Osteocyte (in vitro differentiated cells): ENCODE data around the gene FITM1. TPM values are rescaled to one million over a fixed set of nuclear protein-coding genes. Genes with fewer than 3 reads are reported as not detected.
A peak's percentile ranks its signal among the peaks of the same experiment; 100 is the strongest.

Experiments used
- DNase-seq: peaks from one replicate; pipeline ENCODE4 v3.0.0; 2021; ENCODE audit warnings: mixed read lengths; ENCODE audit not compliant: unreplicated experiment; ENCODE audit errors: extremely low spot score
- H3K27ac Mint-ChIP-seq: one replicate; pipeline ENCODE4 v1.8.0; 2021; ENCODE audit warnings: mild to moderate bottlenecking, mixed read lengths; ENCODE audit not compliant: unreplicated experiment
- H3K27me3 Mint-ChIP-seq: one replicate; pipeline ENCODE4 v1.8.0; 2021; ENCODE audit warnings: mixed read lengths; ENCODE audit not compliant: unreplicated experiment
- H3K36me3 Mint-ChIP-seq: one replicate; pipeline ENCODE4 v1.8.0; 2021; ENCODE audit warnings: mixed read lengths; ENCODE audit not compliant: unreplicated experiment
- H3K4me1 Mint-ChIP-seq: one replicate; pipeline ENCODE4 v1.8.0; 2021; ENCODE audit warnings: mixed read lengths; ENCODE audit not compliant: unreplicated experiment
- H3K4me3 Mint-ChIP-seq: one replicate; pipeline ENCODE4 v1.8.0; 2021; ENCODE audit warnings: mild to moderate bottlenecking, moderate library complexity, mixed read lengths; ENCODE audit not compliant: unreplicated experiment
- H3K9me3 Mint-ChIP-seq: one replicate; pipeline ENCODE4 v1.8.0; 2021; ENCODE audit warnings: mixed read lengths; ENCODE audit not compliant: unreplicated experiment
- CTCF ChIP-seq: fragments of 200-600 bp; sonication (generic); IDR thresholded peaks from 2 replicates; pipeline ENCODE4 v1.5.0; 2021; ENCODE audit warnings: antibody characterized with exemption, mild to moderate bottlenecking, moderate library complexity
- total RNA-seq: library from RNA; stranded (reverse); gene quantifications from 2 replicates; pipeline ENCODE4 v1.2.1, GENCODE V29; 2021

FITM1 gene
- total RNA-seq, 1 donor from 2014 or later: 0.73 TPM

GRCh38 chr14:24137529-24138395, 7.3 kb downstream of the FITM1 start:
- Mint-ChIP-seq H3K4me1 (peaks cover 33% of the 10 kb centered on the region), H3K36me3 (peaks cover 19% of the 10 kb centered on the region), H3K27ac (peak overlapping the region; percentile 81), H3K4me3 (peak overlapping the region; percentile 79), H3K9me3 (no peaks in the 10 kb centered on the region), H3K27me3 (no peaks in the 10 kb centered on the region)
- TF ChIP-seq CTCF: no peak
- DNase-seq: no peak

GRCh38 chr14:24138396-24139271, 8.2 kb downstream of the FITM1 start:
- H3K4me3 Mint-ChIP-seq: no peak overlapping the region
- H3K4me1 Mint-ChIP-seq: peaks cover 34% of the 10 kb centered on the region
- peaks cover 19% of the 10 kb centered on the region for H3K36me3 Mint-ChIP-seq
- TF ChIP-seq CTCF: no peak
- no peaks in the 10 kb centered on the region for H3K27me3 Mint-ChIP-seq
- no peak for DNase-seq
- H3K9me3 Mint-ChIP-seq: no peaks in the 10 kb centered on the region
- peak overlapping the region; percentile 41 for H3K27ac Mint-ChIP-seq

- Mint-ChIP-seq H3K4me1 (peaks cover 34% of the 10 kb centered on the region), H3K4me3 (peak overlapping the region; percentile 42), H3K9me3 (no peaks in the 10 kb centered on the region), H3K36me3 (peaks cover 21% of the 10 kb centered on the region), H3K27me3 (no peaks in the 10 kb centered on the region), H3K27ac (peak overlapping the region; percentile 41)
- no peak for DNase-seq
- TF ChIP-seq CTCF: no peak
Observed at GRCh38 chr14:24139272-24139934, 8.9 kb downstream of the FITM1 start.

GRCh38 chr14:24141097-24141880, 10.8 kb downstream of the FITM1 start, which contains the start of gene EMC9:
TSS of gene EMC9 (minus strand) at chr14:24141591. CDS start at chr14:24141304, 287 bp downstream.
- H3K4me3 Mint-ChIP-seq: peak within 1 kb of the TSS; percentile 89
- H3K27me3 Mint-ChIP-seq: no peaks in the 10 kb centered on the region
- H3K36me3 Mint-ChIP-seq: peaks cover 21% of the 10 kb centered on the region
- H3K9me3 Mint-ChIP-seq: no peaks in the 10 kb centered on the region
- H3K4me1 Mint-ChIP-seq: peaks cover 41% of the 10 kb centered on the region
- peak; percentile 54 for TF ChIP-seq CTCF
- peak within 1 kb of the TSS; percentile 91 for H3K27ac Mint-ChIP-seq
- peak; percentile 99 for DNase-seq
